ENCODE results near the gene ZNF341.
"Not testable (repeated sequence)": the region's sequence is repeated elsewhere in the genome, so short reads cannot be mapped to it uniquely, and the experiment has no call there.

DNA sequence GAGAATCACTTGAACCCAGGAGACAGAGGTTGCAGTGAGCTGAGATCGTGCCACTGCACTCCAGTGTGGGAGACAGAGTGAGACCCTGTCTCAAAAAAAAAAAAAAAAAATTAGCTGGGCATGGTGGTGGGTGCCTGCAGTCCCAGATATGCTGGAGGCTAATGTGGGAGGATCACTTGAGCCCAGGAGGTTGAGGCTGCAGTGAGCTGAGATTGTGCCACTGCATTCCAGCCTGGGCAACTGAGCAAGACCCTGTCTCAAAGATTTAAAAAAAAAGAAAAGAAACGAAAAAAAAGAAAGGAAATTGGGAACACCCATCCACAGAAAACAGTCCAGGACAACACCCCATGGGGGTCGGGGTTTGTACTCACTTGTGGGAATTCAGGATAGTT is 60.8 kb downstream of the ZNF341 start:
- TF ChIP-seq, protein P1, sequence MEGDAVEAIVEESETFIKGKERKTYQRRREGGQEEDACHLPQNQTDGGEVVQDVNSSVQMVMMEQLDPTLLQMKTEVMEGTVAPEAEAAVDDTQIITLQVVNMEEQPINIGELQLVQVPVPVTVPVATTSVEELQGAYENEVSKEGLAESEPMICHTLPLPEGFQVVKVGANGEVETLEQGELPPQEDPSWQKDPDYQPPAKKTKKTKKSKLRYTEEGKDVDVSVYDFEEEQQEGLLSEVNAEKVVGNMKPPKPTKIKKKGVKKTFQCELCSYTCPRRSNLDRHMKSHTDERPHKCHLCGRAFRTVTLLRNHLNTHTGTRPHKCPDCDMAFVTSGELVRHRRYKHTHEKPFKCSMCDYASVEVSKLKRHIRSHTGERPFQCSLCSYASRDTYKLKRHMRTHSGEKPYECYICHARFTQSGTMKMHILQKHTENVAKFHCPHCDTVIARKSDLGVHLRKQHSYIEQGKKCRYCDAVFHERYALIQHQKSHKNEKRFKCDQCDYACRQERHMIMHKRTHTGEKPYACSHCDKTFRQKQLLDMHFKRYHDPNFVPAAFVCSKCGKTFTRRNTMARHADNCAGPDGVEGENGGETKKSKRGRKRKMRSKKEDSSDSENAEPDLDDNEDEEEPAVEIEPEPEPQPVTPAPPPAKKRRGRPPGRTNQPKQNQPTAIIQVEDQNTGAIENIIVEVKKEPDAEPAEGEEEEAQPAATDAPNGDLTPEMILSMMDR (IDR thresholded peaks at IDR 0.05): not testable (repeated sequence)
- not testable (repeated sequence) for TF ChIP-seq POLR2A (IDR thresholded peaks at IDR 0.05)

All from Peyer's patch (tissue), 4 donors.